NAMALWA (cell line): ENCODE results near the gene MTOR.
"Not testable (repeated sequence)": the region's sequence is repeated elsewhere in the genome, so short reads cannot be mapped to it uniquely, and the experiment has no call there.

ENCODE experiments used
- DNase-seq: peaks from one replicate; pipeline ENCODE4 v3.0.0-alpha.2; 2015; ENCODE audit warnings: low spot score

MTOR gene

DNA sequence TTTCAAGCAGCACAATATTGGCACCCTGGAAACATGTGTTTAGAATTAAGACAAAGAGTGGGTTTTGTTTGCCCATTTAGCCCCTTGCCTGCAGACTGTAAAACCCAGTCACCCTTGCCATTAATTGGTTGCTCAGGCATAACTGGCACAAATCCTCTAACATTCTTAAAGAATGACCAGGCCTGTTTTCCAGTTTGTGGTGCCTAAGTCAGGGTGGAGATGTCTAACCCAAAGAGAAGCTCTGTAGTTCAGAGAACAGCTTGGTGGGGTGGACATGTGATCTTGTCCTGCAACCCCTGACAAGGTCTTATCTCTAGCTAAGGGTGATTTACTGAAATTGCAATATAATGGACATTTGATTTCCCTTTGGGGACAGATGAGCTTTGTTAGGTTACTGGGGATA lies 82.0 kb downstream of the MTOR start:
- DNase-seq, result no peak

- DNase-seq, result not testable (repeated sequence)
Measured at GRCh38 chr1:11179749-11180148, 82.6 kb downstream of the MTOR start.

DNA sequence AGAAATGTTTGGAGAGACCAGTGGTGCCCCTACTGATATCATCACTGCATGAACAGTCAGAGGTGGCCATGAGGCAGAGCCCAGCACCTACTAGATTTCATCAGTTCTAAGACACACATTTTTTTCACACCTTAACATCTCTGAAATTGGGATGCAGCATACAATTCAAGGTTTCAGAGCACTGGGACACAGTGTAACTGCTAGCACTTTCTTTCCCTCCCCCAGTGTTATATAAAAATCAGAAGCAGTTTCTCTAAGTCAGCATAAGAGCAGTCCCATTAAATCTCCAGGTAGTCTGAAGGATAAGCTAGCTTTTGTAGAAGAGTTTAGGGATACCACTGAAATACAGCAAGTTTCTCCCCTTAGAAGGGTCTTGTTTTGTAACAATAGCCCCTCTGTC lies 83.2 kb downstream of the MTOR start:
- DNase-seq, result no peak

DNA sequence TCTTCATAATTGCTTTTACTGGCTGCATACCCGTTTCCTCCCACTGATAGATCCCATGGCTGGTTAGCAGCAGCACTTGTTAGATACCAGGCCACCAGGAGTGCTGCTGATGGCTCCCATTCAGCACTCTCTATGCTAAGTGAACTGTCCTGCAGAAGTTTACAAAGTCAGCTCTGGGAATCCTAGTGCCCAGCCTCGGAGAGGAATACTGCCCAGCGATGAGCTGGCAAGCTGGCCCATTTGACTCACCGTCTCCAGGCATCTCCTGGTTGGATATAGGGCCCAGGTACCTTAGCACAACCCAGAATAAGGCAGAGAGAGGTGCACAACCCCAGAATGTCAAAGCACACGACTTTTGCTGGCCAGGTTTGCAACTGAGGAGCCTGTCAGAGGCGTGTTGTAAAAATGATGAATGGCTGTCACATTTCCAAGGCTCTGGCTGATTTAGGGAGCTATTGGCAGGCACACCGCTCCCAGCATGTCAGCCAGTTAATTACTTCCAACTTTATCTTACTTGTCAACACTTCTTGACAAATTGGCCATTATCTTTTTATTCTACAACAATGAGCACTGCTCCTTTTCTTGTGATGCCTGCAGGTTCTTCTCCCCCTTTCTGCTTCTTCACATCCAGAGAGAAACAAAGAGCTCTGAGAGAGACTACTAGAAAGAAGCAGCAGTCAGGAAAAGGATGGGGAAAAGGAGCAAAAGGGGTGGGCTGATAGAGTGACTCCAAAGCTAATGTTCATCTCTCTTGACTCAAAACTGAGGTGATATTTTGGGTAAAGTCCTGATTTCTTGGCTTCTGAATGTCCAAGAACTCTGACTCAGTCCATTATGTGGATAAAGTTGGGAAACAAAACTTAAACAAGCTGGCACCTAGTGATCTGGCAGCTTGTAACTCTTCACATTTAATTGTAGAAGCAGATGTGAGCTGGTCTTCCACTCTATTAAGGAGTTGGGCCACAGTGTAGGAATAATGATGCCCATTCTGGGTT lies 84.0 kb downstream of the MTOR start:
- no peak for DNase-seq

DNA sequence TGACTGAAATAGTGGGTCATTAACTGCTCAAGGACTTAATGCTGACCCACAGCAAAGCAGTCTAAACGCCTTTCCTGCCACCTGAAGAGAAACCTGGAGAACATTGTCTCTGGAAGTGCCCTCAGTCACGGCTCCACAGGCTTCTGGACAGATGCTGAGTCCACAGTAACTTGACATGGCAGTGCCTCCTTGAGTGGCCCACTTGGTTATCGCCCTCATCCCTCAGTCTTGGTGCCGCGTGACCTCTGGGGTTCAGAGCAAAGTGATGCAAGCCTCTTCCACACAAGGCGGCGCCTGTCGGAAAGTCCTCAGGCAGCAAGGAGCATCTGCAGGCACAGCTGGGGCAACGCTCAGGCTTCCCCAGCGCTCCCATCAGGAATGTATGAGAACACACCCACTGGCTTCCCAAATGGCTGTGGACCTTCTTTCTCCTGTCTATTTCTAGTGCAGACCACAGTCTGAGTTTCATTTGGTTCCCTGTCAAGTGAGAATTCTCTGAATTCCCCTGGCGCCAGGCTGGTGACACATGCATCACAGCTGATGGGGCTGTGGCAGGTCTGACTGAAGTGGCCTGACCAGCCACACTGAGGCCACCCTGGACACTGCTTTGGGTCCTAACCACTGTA lies 86.2 kb downstream of the MTOR start:
- DNase-seq, result no peak

GRCh38 chr1:11175461-11175860 lies 86.9 kb downstream of the MTOR start:
- no peak for DNase-seq

GRCh38 chr1:11174261-11174942 lies 87.9 kb downstream of the MTOR start:
- DNase-seq, result no peak

GRCh38 chr1:11170102-11170501 lies 92.2 kb downstream of the MTOR start:
- no peak for DNase-seq

GRCh38 chr1:11169202-11169601 lies 93.1 kb downstream of the MTOR start:
- no peak for DNase-seq

DNA sequence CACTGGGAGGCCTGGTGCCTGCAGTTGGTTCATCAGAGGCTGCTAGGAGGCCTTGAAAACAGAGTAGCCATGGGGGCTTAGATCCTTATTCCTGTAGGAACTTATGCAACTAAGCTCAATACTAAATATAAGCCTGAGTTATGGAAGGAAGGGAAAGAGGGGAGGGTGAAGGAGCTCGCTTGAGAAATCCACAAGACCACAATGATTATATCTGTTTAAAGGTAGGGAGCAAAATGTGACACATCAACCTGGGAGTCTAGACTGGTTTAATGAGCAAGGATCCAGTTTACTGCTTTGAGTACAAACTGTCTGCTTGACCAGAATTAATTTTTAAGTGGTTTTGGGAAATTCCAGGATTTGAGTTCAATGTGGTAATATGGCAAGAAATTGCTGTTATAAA lies 93.6 kb downstream of the MTOR start:
- no peak for DNase-seq

DNA sequence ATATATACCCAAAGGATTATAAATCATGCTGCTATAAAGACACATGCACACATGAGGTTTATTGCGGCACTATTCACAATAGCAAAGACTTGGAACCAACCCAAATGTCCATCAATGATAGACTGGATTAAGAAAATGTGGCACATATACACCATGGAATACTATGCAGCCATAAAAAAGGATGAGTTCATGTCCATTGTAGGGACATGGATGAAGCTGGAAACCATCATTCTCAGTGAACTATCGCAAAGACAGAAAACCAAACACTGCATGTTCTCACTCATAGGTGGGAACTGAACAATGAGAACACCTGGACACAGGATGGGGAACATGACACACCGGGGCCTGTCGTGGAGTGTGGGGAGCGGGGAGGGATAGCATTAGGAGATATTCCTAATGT lies 95.6 kb downstream of the MTOR start:
- DNase-seq, result not testable (repeated sequence)

- DNase-seq, result not testable (repeated sequence)
Measured at GRCh38 chr1:11162752-11163151, 99.6 kb downstream of the MTOR start.

GRCh38 chr1:11158720-11159321 lies 103.5 kb downstream of the MTOR start:
- DNase-seq, result no peak

- DNase-seq, result no peak
Measured at GRCh38 chr1:11158291-11158690, 104.1 kb downstream of the MTOR start.

DNA sequence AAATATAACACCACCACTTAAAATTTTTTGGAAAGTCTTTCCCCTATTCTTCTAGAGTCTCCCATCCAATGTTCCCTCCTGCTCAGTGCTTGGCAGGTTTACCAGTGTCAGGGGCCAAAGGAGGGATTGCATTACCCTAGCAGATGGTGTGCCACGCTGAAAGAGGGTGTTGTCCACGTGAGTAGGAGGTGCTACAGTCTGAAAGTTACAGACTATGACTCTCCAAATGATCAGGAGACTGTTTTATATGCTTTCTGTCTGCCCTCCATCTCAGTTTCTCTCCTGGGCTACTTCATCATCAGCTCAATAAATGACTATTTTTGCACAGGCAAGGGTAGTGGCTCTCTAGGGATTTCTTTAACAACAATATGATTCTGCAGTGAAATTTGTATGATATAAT lies 104.5 kb downstream of the MTOR start:
- DNase-seq, result no peak

DNA sequence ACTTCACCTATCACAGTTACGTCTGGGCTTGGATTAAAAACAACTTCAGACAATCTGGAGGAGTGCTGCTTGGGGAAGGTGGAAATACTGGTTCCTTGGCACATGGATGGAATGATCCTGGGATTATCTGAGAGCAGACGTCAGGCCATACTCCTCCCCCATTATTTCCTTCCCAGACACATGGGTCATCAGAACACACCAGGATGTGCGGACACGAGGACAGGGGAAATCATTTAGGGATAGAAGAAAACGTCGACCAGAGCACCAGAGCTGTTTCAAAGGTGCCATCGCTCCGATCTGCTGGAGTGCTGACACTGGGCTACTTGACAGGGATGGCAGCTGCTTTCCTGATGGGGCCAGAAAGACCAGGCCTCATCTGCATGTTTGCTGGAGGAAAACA lies 105.0 kb downstream of the MTOR start:
- no peak for DNase-seq

DNA sequence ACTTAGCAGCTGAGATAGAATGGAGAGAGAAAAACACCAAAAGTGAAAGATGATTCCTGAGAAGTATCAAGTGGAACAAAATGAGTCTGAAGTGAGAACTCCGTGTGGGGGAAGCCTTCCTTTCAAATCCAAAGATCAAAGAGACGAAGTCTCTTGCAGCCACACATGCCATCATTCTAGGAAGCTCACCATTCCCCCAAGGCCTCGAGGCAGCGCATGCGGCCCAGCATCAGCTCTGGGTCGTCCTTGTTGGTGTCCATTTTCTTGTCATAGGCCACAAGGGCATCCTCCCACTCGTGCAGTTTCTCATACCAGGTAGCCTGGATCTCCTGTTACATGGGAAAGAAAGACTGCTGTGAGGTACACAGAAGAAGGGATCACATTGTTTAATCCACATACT lies 105.4 kb downstream of the MTOR start:
- DNase-seq, result no peak

- no peak for DNase-seq
Measured at GRCh38 chr1:11156441-11156840, 105.9 kb downstream of the MTOR start.

DNA sequence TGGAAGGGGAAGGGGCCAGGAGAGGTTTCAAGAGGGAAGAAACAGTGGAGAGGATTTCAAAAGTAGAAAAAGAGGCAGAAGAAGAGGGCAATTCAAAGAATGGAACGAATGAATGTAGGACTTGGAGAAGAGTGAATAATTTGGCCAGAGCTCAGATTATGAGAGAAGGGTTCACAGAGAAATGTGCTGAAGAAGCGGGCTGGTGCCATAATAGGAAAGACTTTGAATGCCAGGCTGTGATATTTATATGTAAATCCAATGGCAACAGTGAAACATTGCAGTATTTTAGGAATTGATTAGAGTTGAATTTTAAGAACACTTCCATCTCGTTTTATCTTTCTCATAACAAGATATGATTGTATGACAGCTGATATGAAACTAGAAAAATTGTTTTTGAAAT lies 109.2 kb downstream of the MTOR start:
- no peak for DNase-seq

GRCh38 chr1:11152755-11153154 lies 109.6 kb downstream of the MTOR start:
- DNase-seq, result no peak

DNA sequence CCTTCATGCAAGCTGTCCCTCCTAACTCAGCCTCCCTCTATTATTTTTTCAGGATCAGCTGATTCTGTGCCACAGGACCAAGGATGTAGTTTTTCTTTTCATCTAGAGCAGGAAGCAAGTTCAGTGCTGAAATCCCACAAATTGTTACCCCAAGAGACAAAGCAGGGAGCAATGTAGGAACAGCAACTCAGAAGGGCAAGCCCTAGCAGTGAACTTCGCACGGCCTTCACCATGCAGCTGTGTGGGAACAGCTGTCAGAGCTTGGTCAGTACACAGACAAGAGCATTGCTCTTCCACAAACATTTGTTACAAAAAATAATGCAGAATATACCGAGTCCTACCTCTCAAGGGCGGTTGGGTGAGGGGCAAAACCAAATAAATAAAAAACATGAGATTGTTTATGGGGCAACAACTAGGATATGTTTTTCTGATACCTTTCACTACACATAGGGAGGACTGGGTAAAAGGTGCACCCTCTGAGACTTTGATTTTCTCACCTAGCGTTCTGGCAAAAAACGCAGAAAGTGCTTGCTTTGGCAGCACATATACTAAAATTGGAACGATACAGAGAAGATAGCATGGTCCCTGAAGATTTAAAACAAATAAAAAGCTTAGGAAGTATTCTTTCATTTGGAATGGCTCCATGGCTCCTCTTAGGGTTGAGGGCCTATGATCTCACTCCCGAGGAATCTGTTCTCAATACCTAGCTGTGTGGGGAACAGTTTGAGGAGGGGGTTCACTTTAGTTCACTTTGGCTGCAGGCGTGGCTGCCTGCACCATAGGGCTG lies 110.3 kb downstream of the MTOR start:
- no peak for DNase-seq

DNA sequence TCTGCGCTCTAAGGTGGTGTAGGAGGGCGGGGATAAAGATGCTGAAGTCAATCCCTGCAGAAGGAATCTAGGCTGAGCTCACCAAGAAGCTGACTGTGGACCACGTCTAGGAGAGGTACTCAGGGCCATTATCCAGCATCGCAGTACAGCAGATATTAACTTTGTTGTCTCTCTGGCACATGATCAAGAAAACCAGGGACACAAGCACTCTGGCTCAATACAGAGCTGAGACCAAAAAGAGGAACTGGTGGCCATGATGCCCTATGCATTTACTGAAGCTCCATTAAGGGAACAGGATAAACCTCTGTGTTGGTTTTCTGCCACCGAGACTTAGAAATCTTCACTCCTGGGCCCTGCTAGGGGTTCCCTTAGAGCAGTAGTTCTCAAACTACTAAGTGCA lies 111.2 kb downstream of the MTOR start:
- DNase-seq, result no peak
